ENCODE data around the gene TNXB.
"Not testable (repeated sequence)": the region's sequence is repeated elsewhere in the genome, so short reads cannot be mapped to it uniquely, and the experiment has no call there.

The TNXB gene

GRCh38 chr6:32002546-32003268 lies 106.4 kb downstream of the TNXB start:
- not testable (repeated sequence) for DNase-seq (ENCODE audit: low read depth in 2 of 2)

- not testable (repeated sequence) for DNase-seq (ENCODE audit: low read depth in 2 of 2)
These were observed 112.8 kb downstream of the TNXB start for GRCh38 chr6:31996385-31996784.

- DNase-seq (ENCODE audit: low read depth in 2 of 2) = not testable (repeated sequence)
These were observed 114.7 kb downstream of the TNXB start for GRCh38 chr6:31994421-31994820.

Data from stimulated activated CD8-positive, alpha-beta memory T cell treated with anti-CD3 and anti-CD28 coated beads, Interleukin-2, amount 100 ng/mL, for 1 hour (primary cell).